Measurements from ENCODE around the gene PBX1.

DNA sequence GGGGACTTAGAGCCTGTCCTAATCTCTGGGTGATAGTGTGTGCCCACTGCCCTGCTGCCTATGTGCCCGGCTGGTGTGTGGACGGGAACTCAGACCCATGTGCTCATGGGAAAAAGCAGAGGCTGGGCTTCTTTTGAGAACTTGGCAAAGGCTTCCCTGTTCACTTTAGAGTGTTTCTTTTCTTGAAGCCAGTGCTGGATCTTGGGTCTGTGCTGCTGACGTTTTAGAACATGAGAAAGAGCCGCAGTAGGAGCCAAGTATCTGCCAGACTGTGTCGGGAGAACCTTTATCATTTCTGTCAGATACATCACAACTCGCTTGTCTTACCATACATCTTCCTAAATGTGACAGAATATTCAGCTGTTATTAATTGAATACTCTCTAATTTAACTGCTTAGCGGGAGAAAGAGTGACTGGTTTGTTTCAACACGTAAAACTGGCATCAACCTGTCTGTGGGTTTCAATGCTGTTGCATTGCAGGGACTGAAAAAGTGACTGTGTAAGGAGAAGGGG is 195.2 kb downstream of the PBX1 start:
- TF ChIP-seq, protein P1, sequence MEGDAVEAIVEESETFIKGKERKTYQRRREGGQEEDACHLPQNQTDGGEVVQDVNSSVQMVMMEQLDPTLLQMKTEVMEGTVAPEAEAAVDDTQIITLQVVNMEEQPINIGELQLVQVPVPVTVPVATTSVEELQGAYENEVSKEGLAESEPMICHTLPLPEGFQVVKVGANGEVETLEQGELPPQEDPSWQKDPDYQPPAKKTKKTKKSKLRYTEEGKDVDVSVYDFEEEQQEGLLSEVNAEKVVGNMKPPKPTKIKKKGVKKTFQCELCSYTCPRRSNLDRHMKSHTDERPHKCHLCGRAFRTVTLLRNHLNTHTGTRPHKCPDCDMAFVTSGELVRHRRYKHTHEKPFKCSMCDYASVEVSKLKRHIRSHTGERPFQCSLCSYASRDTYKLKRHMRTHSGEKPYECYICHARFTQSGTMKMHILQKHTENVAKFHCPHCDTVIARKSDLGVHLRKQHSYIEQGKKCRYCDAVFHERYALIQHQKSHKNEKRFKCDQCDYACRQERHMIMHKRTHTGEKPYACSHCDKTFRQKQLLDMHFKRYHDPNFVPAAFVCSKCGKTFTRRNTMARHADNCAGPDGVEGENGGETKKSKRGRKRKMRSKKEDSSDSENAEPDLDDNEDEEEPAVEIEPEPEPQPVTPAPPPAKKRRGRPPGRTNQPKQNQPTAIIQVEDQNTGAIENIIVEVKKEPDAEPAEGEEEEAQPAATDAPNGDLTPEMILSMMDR (conservative IDR thresholded peaks at IDR 0.05; ENCODE audit: low read depth, low read length) = no peak
- TF ChIP-seq EZH2 (IDR thresholded peaks at IDR 0.05; ENCODE audit: low read length, unreplicated experiment) = no peak
